Mucosa of descending colon (tissue), 3 donors: Measurements from ENCODE around the gene P2RX6. TPM values are rescaled to one million over a fixed set of nuclear protein-coding genes. Genes with fewer than 3 reads are reported as not detected.

Experiments
- ATAC-seq: fragments of 200-7000 bp; cut with Tn5 transposase; one replicate; pipeline ENCODE4 v1.9.1; 2020; ENCODE audit warnings: mild to moderate bottlenecking, moderate library complexity
- DNase-seq, 3 donors: peaks; one replicate each; pipeline ENCODE4 v3.0.0-alpha.2; 2020
- H3K36me3 ChIP-seq: fragments of 200-600 bp; one replicate; pipeline ENCODE4 v1.8.0; 2021; ENCODE audit warnings: low read depth, mild to moderate bottlenecking
- H3K4me1 ChIP-seq: fragments of 200-600 bp; one replicate; pipeline ENCODE4 v1.8.0; 2021; ENCODE audit warnings: low read depth, mild to moderate bottlenecking
- H3K4me3 ChIP-seq: fragments of 200-600 bp; one replicate; pipeline ENCODE4 v1.8.0; 2021; ENCODE audit warnings: mild to moderate bottlenecking
- H3K9me3 ChIP-seq: fragments of 200-600 bp; one replicate; pipeline ENCODE4 v1.8.0; 2021; ENCODE audit warnings: mild to moderate bottlenecking
- intact Hi-C, 2 donors: fragments of 100-400 bp; cut with DNase I in 1 of 2; cut with micrococcal nuclease in 1 of 2; formaldehyde crosslinking; loops; one replicate each; pipeline versions ENCODE4 v1.11.0 to v1.11.1; 2022; cut with DNase I, micrococcal nuclease
- total RNA-seq, 3 donors: library from RNA; stranded (reverse); fragmentation: NEBNext Ultra II Directional in 2 of 3; extraction: Animal tissue kit (Norgen Biotek cat#: 25700) in 2 of 3; gene quantifications; one replicate each; pipeline versions ENCODE4 v1.2.1 to v1.2.4, GENCODE V29; 2021 to 2023
- TF ChIP-seq, protein P1 (sequence below): fragments of 200-600 bp; IDR thresholded peaks from one replicate; pipeline ENCODE4 v1.8.0; 2022; ENCODE audit warnings: antibody characterized with exemption, mild to moderate bottlenecking
- donor health status: DM: no; HTN: no; CAD: no; lungs with moderate emphysema.
- donor health status: DM: no; HTN: no; CAD: no.
- donor health status: DM: no; HTN: yes; CAD: no.

P2RX6 gene
- total RNA-seq, 3 donors from 2014 or later, result 1.4 to 1.6 (median 1.4) TPM

DNA sequence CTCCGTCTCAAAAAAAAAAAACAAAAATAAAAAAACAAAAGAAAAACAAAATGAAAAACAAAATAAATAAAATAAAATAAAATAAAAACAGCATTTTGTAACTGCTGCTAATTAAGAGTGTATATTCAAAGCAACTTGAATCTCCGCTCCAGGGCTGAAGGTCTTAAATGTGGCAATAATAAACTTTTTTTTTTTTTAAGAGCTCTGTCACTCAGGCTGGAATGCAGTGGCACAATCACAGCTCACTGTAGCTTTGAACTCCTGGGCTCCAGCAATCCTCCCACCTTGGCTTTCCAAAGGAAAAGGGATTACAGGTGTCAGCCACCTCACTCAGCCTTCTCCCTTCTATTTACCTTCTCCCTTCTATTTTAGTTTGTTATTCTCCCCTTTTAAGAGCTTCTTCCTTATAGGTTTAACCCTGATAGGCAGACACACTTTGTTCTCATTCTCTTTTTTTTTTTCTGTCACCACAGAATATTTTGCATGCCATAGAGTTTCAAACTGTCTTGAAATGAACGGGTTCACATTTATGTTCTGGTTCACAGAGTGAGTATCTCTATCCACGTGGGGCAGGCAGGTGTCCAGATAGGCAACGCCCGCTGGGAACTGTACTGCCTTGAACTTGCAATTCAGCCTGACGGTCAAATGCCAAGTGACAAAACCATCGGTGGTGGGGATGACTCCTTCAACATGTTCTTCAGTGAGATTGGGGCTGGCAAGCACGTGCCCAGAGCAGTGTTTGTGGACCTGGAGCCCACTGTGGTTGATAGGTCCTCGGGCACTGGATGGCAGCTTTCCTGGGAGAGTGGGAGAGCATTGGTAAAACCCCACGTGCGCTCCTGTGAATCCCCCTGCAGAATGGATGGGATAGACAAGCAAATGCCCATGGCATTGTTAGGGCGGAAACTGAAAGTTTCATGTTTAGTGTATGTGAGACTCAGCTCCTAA lies 50.2 kb downstream of the P2RX6 start:
- intact Hi-C loops, result no loop called here
- no peaks in the 10 kb centered on the region for H3K4me1 ChIP-seq
- H3K9me3 ChIP-seq, result no peaks in the 10 kb centered on the region
- no peaks in the 10 kb centered on the region for H3K36me3 ChIP-seq
- no peak overlapping the region for H3K4me3 ChIP-seq
- ATAC-seq (no peak), DNase-seq (no peak)
- TF ChIP-seq, protein P1, sequence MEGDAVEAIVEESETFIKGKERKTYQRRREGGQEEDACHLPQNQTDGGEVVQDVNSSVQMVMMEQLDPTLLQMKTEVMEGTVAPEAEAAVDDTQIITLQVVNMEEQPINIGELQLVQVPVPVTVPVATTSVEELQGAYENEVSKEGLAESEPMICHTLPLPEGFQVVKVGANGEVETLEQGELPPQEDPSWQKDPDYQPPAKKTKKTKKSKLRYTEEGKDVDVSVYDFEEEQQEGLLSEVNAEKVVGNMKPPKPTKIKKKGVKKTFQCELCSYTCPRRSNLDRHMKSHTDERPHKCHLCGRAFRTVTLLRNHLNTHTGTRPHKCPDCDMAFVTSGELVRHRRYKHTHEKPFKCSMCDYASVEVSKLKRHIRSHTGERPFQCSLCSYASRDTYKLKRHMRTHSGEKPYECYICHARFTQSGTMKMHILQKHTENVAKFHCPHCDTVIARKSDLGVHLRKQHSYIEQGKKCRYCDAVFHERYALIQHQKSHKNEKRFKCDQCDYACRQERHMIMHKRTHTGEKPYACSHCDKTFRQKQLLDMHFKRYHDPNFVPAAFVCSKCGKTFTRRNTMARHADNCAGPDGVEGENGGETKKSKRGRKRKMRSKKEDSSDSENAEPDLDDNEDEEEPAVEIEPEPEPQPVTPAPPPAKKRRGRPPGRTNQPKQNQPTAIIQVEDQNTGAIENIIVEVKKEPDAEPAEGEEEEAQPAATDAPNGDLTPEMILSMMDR, result no peak

DNA sequence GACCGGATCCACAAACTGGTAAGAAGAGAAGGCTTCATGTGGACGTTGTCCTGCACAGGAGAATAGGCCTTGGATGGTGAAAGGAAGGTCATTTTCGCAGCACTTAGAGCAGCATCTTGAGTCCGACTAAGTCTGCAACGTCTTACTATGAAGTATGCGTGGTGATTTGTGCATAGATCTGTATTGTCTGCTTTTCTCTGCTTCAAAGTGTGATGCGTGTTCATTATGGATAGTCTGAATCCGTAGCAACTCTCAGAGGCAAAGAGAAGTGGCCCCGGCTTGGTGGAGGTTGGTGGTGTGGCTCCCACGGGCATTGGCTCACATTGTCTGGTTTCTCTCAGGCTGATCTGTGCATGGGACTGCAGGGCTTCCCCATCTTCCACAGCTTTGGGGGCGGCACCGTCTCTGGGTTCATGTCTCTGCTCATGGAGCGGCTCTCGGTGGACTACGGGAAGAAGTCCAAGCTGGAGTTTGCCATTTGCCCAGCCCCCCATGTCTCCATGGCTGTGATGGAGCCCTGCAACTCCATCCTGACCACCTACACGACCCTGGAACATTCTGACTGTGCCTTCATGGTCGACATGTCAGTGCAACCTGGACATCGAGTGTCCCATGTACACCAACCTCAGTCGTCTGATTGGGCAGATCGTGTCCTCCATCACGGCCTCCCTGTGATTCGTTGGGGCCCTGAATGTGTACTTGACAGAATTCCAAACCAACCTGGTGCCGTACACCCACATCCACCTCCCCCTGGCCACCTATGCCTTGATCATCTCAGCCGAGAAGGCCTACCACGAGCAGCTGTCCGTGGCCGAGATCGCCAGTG lies 52.3 kb downstream of the P2RX6 start:
- Histone ChIP-seq H3K4me1 (no peaks in the 10 kb centered on the region), H3K9me3 (no peaks in the 10 kb centered on the region), H3K36me3 (no peaks in the 10 kb centered on the region), H3K4me3 (no peak overlapping the region)
- TF ChIP-seq, protein P1, result no peak
- intact Hi-C loops, result no loop called here
- DNase-seq, result no peak
- no peak for ATAC-seq

DNA sequence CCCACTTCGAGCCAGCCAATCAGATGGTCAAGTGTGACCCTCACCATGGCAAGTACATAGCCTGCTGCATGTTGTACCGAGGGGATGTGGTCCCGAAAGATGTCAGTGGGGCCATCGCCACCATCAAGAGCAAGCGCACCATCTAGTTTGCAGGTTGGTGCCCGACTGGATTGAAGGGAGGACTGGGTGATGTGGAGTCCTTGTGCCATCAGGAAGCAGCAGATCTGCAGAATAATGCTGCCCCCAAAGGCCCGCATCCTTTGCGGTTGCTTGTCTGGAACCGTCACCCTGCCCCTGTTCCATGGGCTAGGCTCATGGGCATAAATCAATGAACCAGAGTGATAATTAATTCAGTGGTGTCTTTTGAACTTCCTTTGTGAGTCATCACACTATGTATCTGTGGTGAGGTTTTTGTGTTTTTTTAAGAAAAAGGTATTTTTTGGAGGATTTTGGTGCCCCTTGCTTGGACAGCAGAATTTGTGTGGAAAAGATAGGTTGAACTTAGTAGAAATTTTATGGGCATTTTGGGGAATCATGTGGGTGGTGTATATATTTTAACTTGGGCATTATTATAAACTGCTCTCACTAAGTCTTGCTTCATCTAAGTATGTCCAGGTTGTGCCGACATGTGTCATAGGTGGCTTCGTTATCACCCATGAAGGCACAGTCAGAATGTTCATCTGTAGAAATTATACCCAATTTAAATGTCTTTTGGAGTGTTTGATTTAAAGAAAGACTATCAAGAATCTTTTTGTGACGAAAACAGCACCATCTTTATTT lies 53.1 kb downstream of the P2RX6 start:
- TF ChIP-seq, protein P1, result no peak
- intact Hi-C loops, result no loop called here
- H3K4me1 ChIP-seq, result no peaks in the 10 kb centered on the region
- DNase-seq (no peak), ATAC-seq (no peak)
- no peaks in the 10 kb centered on the region for H3K36me3 ChIP-seq
- H3K4me3 ChIP-seq, result no peak overlapping the region
- H3K9me3 ChIP-seq, result no peaks in the 10 kb centered on the region

DNA sequence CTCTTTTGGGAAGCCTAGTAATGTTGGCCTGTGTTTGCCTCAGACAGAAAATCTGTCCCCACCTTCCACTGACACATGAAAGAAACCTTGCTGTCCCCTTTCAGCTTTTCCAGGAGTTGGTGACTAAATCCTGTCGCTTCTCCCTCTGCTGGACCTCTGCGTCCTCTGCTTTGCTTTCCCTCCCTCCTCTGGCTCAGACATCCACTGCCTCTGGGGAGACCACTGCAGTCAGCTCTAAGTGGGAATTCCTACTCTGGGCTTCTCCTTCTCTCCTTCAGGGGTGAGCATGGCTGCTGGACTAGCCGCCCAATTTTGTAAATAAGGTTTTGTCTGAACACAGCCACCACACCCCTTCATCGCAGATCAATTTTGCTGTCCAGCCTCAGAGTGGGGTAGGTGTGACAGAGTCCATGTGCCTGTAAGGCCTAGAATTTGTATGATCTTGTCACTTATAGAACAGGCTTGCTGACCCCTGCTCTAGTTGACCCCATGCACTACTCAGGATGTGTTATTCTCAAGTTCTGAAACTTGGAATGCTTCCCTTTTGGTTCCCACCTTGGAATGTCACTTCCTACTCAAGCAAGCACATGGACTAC lies 53.8 kb downstream of the P2RX6 start:
- H3K9me3 ChIP-seq, result no peaks in the 10 kb centered on the region

More for the DNA sequence above, 53.8 kb downstream of the P2RX6 start:
- no peak overlapping the region for H3K4me3 ChIP-seq
- no peaks in the 10 kb centered on the region for H3K4me1 ChIP-seq
- H3K36me3 ChIP-seq, result no peaks in the 10 kb centered on the region
- ATAC-seq, result no peak
- no peak for DNase-seq
- TF ChIP-seq, protein P1, result no peak
- intact Hi-C loops, result no loop called here
